ENCODE measurements around the gene PRKAR1B.
A peak's percentile ranks its signal among the peaks of the same experiment; 100 is the strongest.

The PRKAR1B gene

GRCh38 chr7:573269-573932, 153.7 kb downstream of the PRKAR1B start:
- TF ChIP-seq Cebpa-rat (IDR thresholded peaks at IDR 0.05) = no peak
- peak overlapping the region; percentile 81 for H3K4me2 ChIP-seq
- peak overlapping the region; percentile 33; the same call in 1 of the 2 replicates for H3K4me3 ChIP-seq
- H3K4me1 ChIP-seq = peaks cover 73% of the 10 kb centered on the region
- H3K27me3 ChIP-seq = no peaks in the 10 kb centered on the region
- peak overlapping the region; percentile 71 for H3K27ac ChIP-seq
- no peaks in the 10 kb centered on the region for H3K9me3 ChIP-seq
- no peaks in the 10 kb centered on the region for H3K36me3 ChIP-seq
- H3K9ac ChIP-seq = peak overlapping the region; percentile 25; the same call in 1 of the 2 replicates
- no peaks in the 10 kb centered on the region for H4K20me1 ChIP-seq

GRCh38 chr7:572416-573268, 154.4 kb downstream of the PRKAR1B start:
- Histone ChIP-seq H3K9ac (0 out of 2 replicates have a peak overlapping the region, but pooled peaks have one; percentile 14), H3K4me1 (peaks cover 71% of the 10 kb centered on the region), H3K27ac (peak overlapping the region; percentile 35; the same call in 1 of the 2 replicates), H3K4me2 (peak overlapping the region; percentile 81), H3K27me3 (no peaks in the 10 kb centered on the region), H4K20me1 (no peaks in the 10 kb centered on the region), H3K9me3 (no peaks in the 10 kb centered on the region), H3K4me3 (peak overlapping the region; percentile 33), H3K36me3 (no peaks in the 10 kb centered on the region)
- TF ChIP-seq Cebpa-rat (IDR thresholded peaks at IDR 0.05) = no peak

- Histone ChIP-seq H3K27me3 (no peaks in the 10 kb centered on the region), H3K27ac (0 out of 2 replicates have a peak overlapping the region, but pooled peaks have one; percentile 35), H4K20me1 (no peaks in the 10 kb centered on the region), H3K4me2 (peak overlapping the region; percentile 81), H3K4me3 (0 out of 2 replicates have a peak overlapping the region, but pooled peaks have one; percentile 33), H3K9me3 (no peaks in the 10 kb centered on the region), H3K9ac (no peak overlapping the region), H3K36me3 (no peaks in the 10 kb centered on the region), H3K4me1 (peaks cover 68% of the 10 kb centered on the region)
- no peak for TF ChIP-seq Cebpa-rat (IDR thresholded peaks at IDR 0.05)
Observed at GRCh38 chr7:571718-572415, 155.2 kb downstream of the PRKAR1B start.

- no peaks in the 10 kb centered on the region for H4K20me1 ChIP-seq
- no peak overlapping the region for H3K9ac ChIP-seq
- H3K9me3 ChIP-seq = no peaks in the 10 kb centered on the region
- H3K36me3 ChIP-seq = no peaks in the 10 kb centered on the region
- H3K27ac ChIP-seq = no peak overlapping the region
- H3K4me3 ChIP-seq = no peak overlapping the region
- H3K27me3 ChIP-seq = no peaks in the 10 kb centered on the region
- peak overlapping the region; percentile 81; the same call in 1 of the 2 replicates for H3K4me2 ChIP-seq
- no peak for TF ChIP-seq Cebpa-rat (IDR thresholded peaks at IDR 0.05)
- peaks cover 62% of the 10 kb centered on the region for H3K4me1 ChIP-seq
Observed at GRCh38 chr7:571096-571717, 155.9 kb downstream of the PRKAR1B start.

- Histone ChIP-seq H3K27ac (no peak overlapping the region), H3K9ac (no peak overlapping the region), H3K9me3 (no peaks in the 10 kb centered on the region), H3K4me2 (no peak overlapping the region), H3K27me3 (no peaks in the 10 kb centered on the region), H3K4me3 (no peak overlapping the region), H4K20me1 (no peaks in the 10 kb centered on the region), H3K4me1 (peaks cover 57% of the 10 kb centered on the region), H3K36me3 (no peaks in the 10 kb centered on the region)
- no peak for TF ChIP-seq Cebpa-rat (IDR thresholded peaks at IDR 0.05)
Observed at GRCh38 chr7:570801-571070, 156.3 kb downstream of the PRKAR1B start.

- Histone ChIP-seq H3K4me2 (no peak overlapping the region), H4K20me1 (no peaks in the 10 kb centered on the region), H3K4me3 (no peak overlapping the region), H3K27ac (no peak overlapping the region), H3K36me3 (no peaks in the 10 kb centered on the region), H3K9me3 (no peaks in the 10 kb centered on the region), H3K4me1 (peaks cover 52% of the 10 kb centered on the region), H3K27me3 (no peaks in the 10 kb centered on the region), H3K9ac (no peak overlapping the region)
- no peak for TF ChIP-seq Cebpa-rat (IDR thresholded peaks at IDR 0.05)
Observed at GRCh38 chr7:569996-570800, 156.9 kb downstream of the PRKAR1B start.

- H3K27me3 ChIP-seq = no peaks in the 10 kb centered on the region
- H3K27ac ChIP-seq = no peak overlapping the region
- peaks cover 43% of the 10 kb centered on the region for H3K4me1 ChIP-seq
- no peaks in the 10 kb centered on the region for H3K36me3 ChIP-seq
- H4K20me1 ChIP-seq = no peaks in the 10 kb centered on the region
- no peak overlapping the region for H3K4me2 ChIP-seq
- no peak for TF ChIP-seq Cebpa-rat (IDR thresholded peaks at IDR 0.05)
- H3K4me3 ChIP-seq = no peak overlapping the region
- H3K9me3 ChIP-seq = no peaks in the 10 kb centered on the region
- H3K9ac ChIP-seq = no peak overlapping the region
Observed at GRCh38 chr7:569071-569855, 157.8 kb downstream of the PRKAR1B start.

Measured in BLaER1 (cell line).